ENCODE results near the gene RPLP1. TPM values are rescaled to one million over a fixed set of nuclear protein-coding genes. Genes with fewer than 3 reads are reported as not detected.

Gene RPLP1
- polyA plus RNA-seq, 1 of the 3 experiments (the other 2 are of a cell fraction), result 1,792 TPM

GRCh38 chr15:69456208-69457166 is 3.9 kb downstream of the RPLP1 start:
- Histone ChIP-seq H3K9me3 (no peaks in the 10 kb centered on the region), H3K4me2 (0 out of 2 replicates have a peak overlapping the region, but pooled peaks have one; percentile 79), H3K4me3 (ENCODE audit: low read depth in 2 of 2, low read length in 1 of 2) (no peak overlapping the region), H2AFZ (ENCODE audit: low read depth) (no peak overlapping the region), H4K20me1 (ENCODE audit: insufficient read depth) (peaks cover 49% of the 10 kb centered on the region), H3K4me1 (ENCODE audit: control insufficient read depth in 1 of 2, insufficient read depth in 2 of 2, low read depth in 1 of 2, low read length in 1 of 2) (peaks cover 6 to 16% of the 10 kb centered on the region in 2 experiments; a peak in 3 of 4 replicates), H3F3A (replicated peaks; ENCODE audit: insufficient read depth) (peaks cover 80% of the 10 kb centered on the region), H3K9ac (no peak overlapping the region), H3K36me3 (replicated peaks in 1 of 2; ENCODE audit: control insufficient read depth in 1 of 2, insufficient read depth in 2 of 2, low read length in 1 of 2) (peaks cover 32 to 37% of the 10 kb centered on the region in 2 experiments), H3K79me2 (ENCODE audit: insufficient read depth) (peaks cover 51% of the 10 kb centered on the region), H3K27me3 (ENCODE audit: insufficient read depth) (no peaks in the 10 kb centered on the region), H3K9me2 (no peaks in the 10 kb centered on the region), H3K27ac (ENCODE audit: low read depth in 2 of 2, low read length in 1 of 2) (peak overlapping the region in 1 of 2 experiments; percentile 46; a peak in 1 of 4 replicates)
- ChIA-PET POLR2A (no interaction called here), CTCF (interaction anchor here (0.5 to 0.9 kb wide), 2 partner anchors 19 to 140 kb away, joined by 3 read pairs; no protein-coding TSS in a partner anchor)
- TF ChIP-seq POLR2AphosphoS5 (IDR thresholded peaks at IDR 0.05; ENCODE audit: low read depth, low read length), result peak; percentile 16; the same call in 1 of the 2 replicates
- no peak for TF ChIP-seq FOXJ3 (CRISPR knock-in tag; IDR thresholded peaks at IDR 0.05)
- no peak for TF ChIP-seq PBX3 (IDR thresholded peaks at IDR 0.05)
- TF ChIP-seq JUND (IDR thresholded peaks at IDR 0.05), result peak; percentile 5; the same call in 1 of the 2 replicates
- WGBS (ENCODE audit: low lambda C conversion rate), result 95% methylated on average over 13 of the region's 13 CpGs
- DNase-seq, result no peak

DNA sequence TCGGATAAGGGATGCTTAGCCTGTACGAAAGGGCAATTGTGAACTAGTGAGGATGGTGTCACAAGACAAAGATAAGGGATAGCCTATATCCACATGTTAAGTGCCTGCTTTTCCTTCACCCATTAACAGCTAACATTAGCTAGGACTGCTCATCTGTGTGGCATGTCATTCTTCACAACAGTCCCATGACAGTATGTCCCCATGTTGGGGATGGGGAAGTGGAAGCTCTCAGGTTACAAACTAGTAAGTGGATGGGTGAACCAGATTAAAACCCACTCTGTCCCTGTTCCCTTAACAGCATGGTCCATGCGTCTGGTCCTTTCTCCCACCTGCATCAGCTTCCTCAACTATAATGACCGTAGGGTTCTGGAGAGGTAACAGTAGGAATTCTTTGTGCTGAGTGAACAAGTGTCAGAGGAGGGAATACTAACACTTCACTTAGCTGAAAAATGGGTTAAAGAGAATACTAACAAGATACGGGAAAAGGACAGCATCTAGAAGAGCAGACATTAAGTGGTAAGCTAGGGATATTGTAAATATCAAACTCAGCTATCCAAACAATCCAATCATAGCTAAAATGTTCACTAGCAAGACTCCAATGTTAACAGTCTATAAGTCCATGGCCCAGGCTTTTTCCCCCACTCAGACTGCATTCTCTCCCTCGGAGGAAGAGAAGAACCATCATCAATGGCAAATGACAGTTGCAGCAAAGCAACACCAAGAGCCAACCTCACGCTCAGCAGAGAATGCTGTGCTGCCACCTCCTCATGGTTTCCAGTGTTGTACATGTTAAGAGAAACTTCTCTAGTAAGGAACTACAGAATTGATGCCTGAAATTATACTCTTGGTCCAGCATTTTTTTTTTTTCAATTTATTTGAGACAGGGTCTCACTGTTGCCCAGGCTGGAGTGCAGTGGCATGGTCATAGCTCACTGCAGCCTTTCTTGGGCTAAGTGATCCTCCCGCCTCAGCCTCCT is 5.0 kb downstream of the RPLP1 start:
- Histone ChIP-seq H3K9me2 (no peaks in the 10 kb centered on the region), H4K20me1 (ENCODE audit: insufficient read depth) (peaks cover 49% of the 10 kb centered on the region), H3K79me2 (ENCODE audit: insufficient read depth) (peaks cover 56% of the 10 kb centered on the region), H3F3A (replicated peaks; ENCODE audit: insufficient read depth) (peaks cover 70% of the 10 kb centered on the region), H3K27me3 (ENCODE audit: insufficient read depth) (no peaks in the 10 kb centered on the region), H3K36me3 (replicated peaks in 1 of 2; ENCODE audit: control insufficient read depth in 1 of 2, insufficient read depth in 2 of 2, low read length in 1 of 2) (peaks cover 32 to 37% of the 10 kb centered on the region in 2 experiments), H2AFZ (ENCODE audit: low read depth) (no peak overlapping the region), H3K4me2 (no peak overlapping the region), H3K9me3 (no peaks in the 10 kb centered on the region), H3K4me1 (ENCODE audit: control insufficient read depth in 1 of 2, insufficient read depth in 2 of 2, low read depth in 1 of 2, low read length in 1 of 2) (peaks cover 6 to 15% of the 10 kb centered on the region in 2 experiments; a peak in 2 of 4 replicates), H3K9ac (no peak overlapping the region), H3K4me3 (ENCODE audit: low read depth in 2 of 2, low read length in 1 of 2) (no peak overlapping the region), H3K27ac (ENCODE audit: low read depth in 2 of 2, low read length in 1 of 2) (peak overlapping the region; percentile 18 to 46; a peak in 3 of 4 replicates)
- CTCF ChIA-PET, result interaction anchor here (1.1 kb wide), 1 partner anchor 9 kb away, joined by 3 read pairs; no protein-coding TSS in a partner anchor
- 87% methylated on average over 8 of the region's 8 CpGs for WGBS (ENCODE audit: low lambda C conversion rate)
- POLR2A ChIA-PET, result no interaction called here
- TF ChIP-seq JUND (IDR thresholded peaks at IDR 0.05) (peak; percentile 21), POLR2AphosphoS5 (IDR thresholded peaks at IDR 0.05; ENCODE audit: low read depth, low read length) (peak; percentile 60), PBX3 (IDR thresholded peaks at IDR 0.05) (peak; percentile 12; the same call in 1 of the 2 replicates), ZBTB33 (IDR thresholded peaks at IDR 0.05; ENCODE audit: borderline replicate concordance, low read depth) (no peak), NRF1 (IDR thresholded peaks at IDR 0.05; ENCODE audit: low read depth, low read length) (no peak), CHD2 (IDR thresholded peaks at IDR 0.05; ENCODE audit: low read length, partially characterized antibody) (no peak)
- no peak for DNase-seq
